Middle frontal gyrus (tissue), 1 donor: ENCODE data around the gene PIWIL1.

ENCODE experiments used
- DNase-seq: peaks from one replicate; pipeline ENCODE4 v3.0.0-alpha.2; 2015; ENCODE audit warnings: low spot score; ENCODE audit errors: extremely low spot score

Gene PIWIL1

GRCh38 chr12:130336723-130337487 is 782 bp upstream of the PIWIL1 start:
- DNase-seq: no peak

GRCh38 chr12:130338794-130339601 is 1.3 kb downstream of the PIWIL1 start:
- DNase-seq: no peak

- no peak for DNase-seq
Measured at GRCh38 chr12:130339951-130340350, 2.3 kb downstream of the PIWIL1 start.

GRCh38 chr12:130342442-130342841 is 4.8 kb downstream of the PIWIL1 start:
- no peak for DNase-seq

- DNase-seq: no peak
Measured at GRCh38 chr12:130342842-130343241, 5.2 kb downstream of the PIWIL1 start.

GRCh38 chr12:130344529-130344928 is 6.8 kb downstream of the PIWIL1 start:
- DNase-seq: no peak

- no peak for DNase-seq
Measured at GRCh38 chr12:130345292-130345691, 7.6 kb downstream of the PIWIL1 start.

- no peak for DNase-seq
Measured at GRCh38 chr12:130347588-130347987, 9.9 kb downstream of the PIWIL1 start.

- no peak for DNase-seq
Measured at GRCh38 chr12:130350715-130351114, 13.0 kb downstream of the PIWIL1 start.

- DNase-seq: no peak
Measured at GRCh38 chr12:130351326-130351725, 13.6 kb downstream of the PIWIL1 start.

GRCh38 chr12:130353081-130353480 is 15.4 kb downstream of the PIWIL1 start:
- DNase-seq: no peak

- no peak for DNase-seq
Measured at GRCh38 chr12:130354407-130354806, 16.7 kb downstream of the PIWIL1 start.

- DNase-seq: no peak
Measured at GRCh38 chr12:130356222-130356621, 18.5 kb downstream of the PIWIL1 start.

GRCh38 chr12:130357241-130357640 is 19.6 kb downstream of the PIWIL1 start:
- DNase-seq: no peak

GRCh38 chr12:130357729-130358330 is 20.1 kb downstream of the PIWIL1 start:
- DNase-seq: no peak

GRCh38 chr12:130362060-130362459 is 24.4 kb downstream of the PIWIL1 start:
- no peak for DNase-seq

GRCh38 chr12:130364578-130364977 is 26.9 kb downstream of the PIWIL1 start:
- no peak for DNase-seq

GRCh38 chr12:130366159-130366558 is 28.5 kb downstream of the PIWIL1 start:
- DNase-seq: no peak

- DNase-seq: no peak
Measured at GRCh38 chr12:130367003-130367402, 29.3 kb downstream of the PIWIL1 start.

GRCh38 chr12:130367523-130367922 is 29.8 kb downstream of the PIWIL1 start:
- DNase-seq: no peak

GRCh38 chr12:130369816-130370215 is 32.1 kb downstream of the PIWIL1 start:
- no peak for DNase-seq

- no peak for DNase-seq
Measured at GRCh38 chr12:130371296-130371695, 33.6 kb downstream of the PIWIL1 start.
